GM18508 (cell line): ENCODE measurements around the gene CTCFL.

ENCODE experiments used
- ATAC-seq: cut with Tn5 transposase; IDR thresholded peaks from one replicate; pipeline ENCODE4 v1.9.1; 2021; ENCODE audit warnings: moderate number of reproducible peaks; ENCODE audit not compliant: insufficient read depth, unreplicated experiment

CTCFL gene

GRCh38 chr20:57451795-57452661, 72.9 kb downstream of the CTCFL start:
- ATAC-seq = no peak

GRCh38 chr20:57451431-57451794, 73.5 kb downstream of the CTCFL start:
- ATAC-seq = no peak

DNA sequence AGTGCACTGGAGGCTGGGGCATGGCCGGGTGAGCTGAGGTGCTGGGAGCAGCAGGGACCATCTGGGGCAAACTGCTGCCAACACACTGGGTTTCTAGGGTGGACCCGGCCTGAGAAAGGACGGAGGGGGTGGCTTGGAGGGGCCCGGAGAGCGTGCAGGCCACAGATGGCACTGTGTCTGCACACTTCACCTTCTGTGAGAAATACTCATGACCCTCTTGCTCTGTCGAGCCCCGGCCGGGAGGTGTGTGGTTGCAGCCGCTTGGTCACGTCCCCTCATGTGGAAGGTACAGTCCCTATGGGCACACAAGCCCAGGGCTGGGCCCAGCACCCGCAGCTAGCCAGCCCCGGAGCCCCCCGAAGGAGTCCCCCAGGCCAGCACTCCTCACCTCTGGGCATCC, 74.0 kb downstream of the CTCFL start:
- peak; percentile 11 for ATAC-seq

GRCh38 chr20:57450419-57450818, 74.5 kb downstream of the CTCFL start:
- peak; percentile 68 for ATAC-seq

- no peak for ATAC-seq
Measured at GRCh38 chr20:57449398-57450354, 75.3 kb downstream of the CTCFL start.

GRCh38 chr20:57448764-57449354, 76.1 kb downstream of the CTCFL start:
- ATAC-seq = no peak
